HFF-Myc (cell line): Measurements from ENCODE around the gene ITK.

Experiments used
- DNase-seq: peaks from one replicate; pipeline ENCODE4 v3.0.0-alpha.2; 2011; ENCODE audit warnings: low read depth; ENCODE audit errors: extremely low read depth
- H3K4me3 ChIP-seq: replicated peaks from 2 replicates; pipeline ENCODE4 v1.5.1; 2011; ENCODE audit warnings: low read depth, mild to moderate bottlenecking, control low read depth, low read length
- CTCF ChIP-seq: IDR thresholded peaks from 2 replicates; pipeline ENCODE4 v1.5.1; 2012; ENCODE audit warnings: mild to moderate bottlenecking, low read depth, low read length, control low read depth; ENCODE audit errors: missing control alignments

Gene ITK

GRCh38 chr5:157167214-157167621 lies 13.4 kb upstream of the ITK start:
- DNase-seq, result no peak
- H3K4me3 ChIP-seq, result no peak overlapping the region
- TF ChIP-seq CTCF, result no peak

GRCh38 chr5:157168286-157168685 lies 12.4 kb upstream of the ITK start:
- no peak overlapping the region for H3K4me3 ChIP-seq
- no peak for DNase-seq
- TF ChIP-seq CTCF, result no peak

GRCh38 chr5:157172403-157172802 lies 8.2 kb upstream of the ITK start:
- H3K4me3 ChIP-seq, result no peak overlapping the region
- TF ChIP-seq CTCF, result no peak
- DNase-seq, result no peak

GRCh38 chr5:157175071-157175612 lies 5.5 kb upstream of the ITK start:
- no peak for TF ChIP-seq CTCF
- no peak for DNase-seq
- H3K4me3 ChIP-seq, result no peak overlapping the region

GRCh38 chr5:157177953-157178352 lies 2.7 kb upstream of the ITK start:
- DNase-seq, result no peak
- H3K4me3 ChIP-seq, result no peak overlapping the region
- no peak for TF ChIP-seq CTCF

- DNase-seq, result no peak
- TF ChIP-seq CTCF, result no peak
- no peak overlapping the region for H3K4me3 ChIP-seq
Measured at GRCh38 chr5:157178966-157179365, 1.7 kb upstream of the ITK start.

- no peak overlapping the region for H3K4me3 ChIP-seq
- TF ChIP-seq CTCF, result no peak
- DNase-seq, result no peak
Measured at GRCh38 chr5:157182143-157182757, 1.6 kb downstream of the ITK start.
